Epithelial cell of proximal tubule (primary cell): Measurements from ENCODE around the gene GALNTL6. TPM values are rescaled to one million over a fixed set of nuclear protein-coding genes. Genes with fewer than 3 reads are reported as not detected.

Source experiments
- DNase-seq: peaks from one replicate; pipeline ENCODE4 v3.0.0-alpha.2; 2011; ENCODE audit warnings: low read depth
- H3K4me3 ChIP-seq: 2 replicates; pipeline ENCODE4 v1.5.1; 2011; ENCODE audit warnings: low read depth, mild to moderate bottlenecking, low read length
- CTCF ChIP-seq: conservative IDR thresholded peaks from 2 replicates; pipeline ENCODE4 v1.5.1; 2012; ENCODE audit warnings: low read depth, mild to moderate bottlenecking, low read length
- total RNA-seq: library from RNA; depleted of rRNA; stranded (reverse); fragments of >200 nt; gene quantifications from 2 replicates; pipeline ENCODE4 v1.2.3, GENCODE V29; 2015

Gene GALNTL6
- total RNA-seq, 1 donor from 2014 or later = not detected

- no peak overlapping the region for H3K4me3 ChIP-seq
- no peak for TF ChIP-seq CTCF
- DNase-seq = no peak
Measured at GRCh38 chr4:173001571-173001970, 1188.4 kb downstream of the GALNTL6 start.

GRCh38 chr4:173002830-173003561, 1189.8 kb downstream of the GALNTL6 start:
- DNase-seq = no peak
- H3K4me3 ChIP-seq = no peak overlapping the region
- no peak for TF ChIP-seq CTCF

- DNase-seq = no peak
- no peak overlapping the region for H3K4me3 ChIP-seq
- TF ChIP-seq CTCF = no peak
Measured at GRCh38 chr4:173005912-173006633, 1192.9 kb downstream of the GALNTL6 start.

GRCh38 chr4:173008436-173008835, 1195.2 kb downstream of the GALNTL6 start:
- no peak for TF ChIP-seq CTCF
- no peak for DNase-seq
- no peak overlapping the region for H3K4me3 ChIP-seq

GRCh38 chr4:173009129-173009823, 1196.1 kb downstream of the GALNTL6 start:
- no peak for TF ChIP-seq CTCF
- no peak overlapping the region for H3K4me3 ChIP-seq
- no peak for DNase-seq

- no peak overlapping the region for H3K4me3 ChIP-seq
- TF ChIP-seq CTCF = no peak
- no peak for DNase-seq
Measured at GRCh38 chr4:173012608-173013007, 1199.4 kb downstream of the GALNTL6 start.
